ENCODE data around the gene KCNH1.

- no peak for TF ChIP-seq REST (IDR thresholded peaks at IDR 0.05)
- TF ChIP-seq RAD21 (IDR thresholded peaks at IDR 0.05) = no peak
- no peak for TF ChIP-seq CTCF (IDR thresholded peaks at IDR 0.05; ENCODE audit: low read depth, low read length, missing input control)
- no peak for TF ChIP-seq JUND (IDR thresholded peaks at IDR 0.05)
- no peak for TF ChIP-seq HNF4A (conservative IDR thresholded peaks at IDR 0.05)
- no peak for TF ChIP-seq SP1 (IDR thresholded peaks at IDR 0.05)
- no peak for TF ChIP-seq TAF1 (conservative IDR thresholded peaks at IDR 0.05)
- TF ChIP-seq MAX (IDR thresholded peaks at IDR 0.05) = no peak
- no peak for TF ChIP-seq GABPA (IDR thresholded peaks at IDR 0.05 in 1 of 2, conservative IDR thresholded peaks at IDR 0.05 in 1 of 2)
- TF ChIP-seq YY1 (IDR thresholded peaks at IDR 0.05) = no peak
- no peak for TF ChIP-seq ATF3 (IDR thresholded peaks at IDR 0.05)
- TF ChIP-seq FOXA1 (IDR thresholded peaks at IDR 0.05) = no peak
These were observed 20.4 kb downstream of the KCNH1 start for GRCh38 chr1:211113566-211113965.
